Colonic mucosa (tissue), 4 donors: ENCODE measurements around the gene ZNF630. TPM values are rescaled to one million over a fixed set of nuclear protein-coding genes. Genes with fewer than 3 reads are reported as not detected.
"Not testable (repeated sequence)": the region's sequence is repeated elsewhere in the genome, so short reads cannot be mapped to it uniquely, and the experiment has no call there.

ENCODE experiments used
- DNase-seq: peaks from one replicate; pipeline ENCODE4 v3.0.0-alpha.2; 2020
- H3K27ac ChIP-seq: fragments of 200-600 bp; one replicate; pipeline ENCODE4 v1.8.0; 2021
- H3K27me3 ChIP-seq: fragments of 200-600 bp; one replicate; pipeline ENCODE4 v1.8.0; 2021
- H3K36me3 ChIP-seq: fragments of 200-600 bp; one replicate; pipeline ENCODE4 v1.8.0; 2021
- H3K4me1 ChIP-seq: fragments of 200-600 bp; one replicate; pipeline ENCODE4 v1.8.0; 2021; ENCODE audit warnings: mild to moderate bottlenecking
- H3K4me3 ChIP-seq: fragments of 200-600 bp; one replicate; pipeline ENCODE4 v1.8.0; 2021
- H3K9ac ChIP-seq, 2 donors: one replicate each; pipeline ENCODE4 v1.7.0; 2013; ENCODE audit warnings: control low read depth in 2 of 2, low read depth in 2 of 2, low read length in 2 of 2
- H3K9me3 ChIP-seq: fragments of 200-600 bp; one replicate; pipeline ENCODE4 v1.8.0; 2021
- CTCF ChIP-seq: fragments of 200-600 bp; IDR thresholded peaks from one replicate; pipeline ENCODE4 v1.8.0; 2022; ENCODE audit warnings: antibody characterized with exemption, mild to moderate bottlenecking
- intact Hi-C: fragments of 100-400 bp; cut with DNase I; formaldehyde crosslinking; loops from one replicate; pipeline ENCODE4 v1.14.1; 2022
- total RNA-seq, 2 donors: library from RNA; stranded (reverse); fragmentation: NEBNext Ultra II Directional in 1 of 2; extraction: Animal tissue kit (Norgen Biotek cat#: 25700) in 1 of 2; gene quantifications; one replicate each; pipeline ENCODE4 v1.2.1, GENCODE V29; 2021
- donor health status: healthy.
- donor health status: DM: no; HTN: no; CAD: no.
- donor health status: DM: no; HTN: no; CAD: no.

ZNF630 gene
- total RNA-seq, 2 donors from 2014 or later: 2.6 to 2.8 TPM

GRCh38 chrX:48045410-48046311 is 25.8 kb downstream of the ZNF630 start:
- Histone ChIP-seq H3K4me1 (no peaks in the 10 kb centered on the region), H3K27ac (no peak overlapping the region), H3K9ac (no peak overlapping the region), H3K27me3 (no peaks in the 10 kb centered on the region), H3K4me3 (no peak overlapping the region), H3K36me3 (no peaks in the 10 kb centered on the region), H3K9me3 (no peaks in the 10 kb centered on the region)
- DNase-seq: peak; percentile 32
- intact Hi-C loops: no loop called here
- TF ChIP-seq CTCF: no peak

- H3K36me3 ChIP-seq: no peaks in the 10 kb centered on the region
- H3K27ac ChIP-seq: no peak overlapping the region
- intact Hi-C loops: no loop called here
- no peak overlapping the region for H3K4me3 ChIP-seq
- no peak for DNase-seq
- no peaks in the 10 kb centered on the region for H3K4me1 ChIP-seq
- H3K9me3 ChIP-seq: no peaks in the 10 kb centered on the region
- H3K9ac ChIP-seq: no peak overlapping the region
- no peaks in the 10 kb centered on the region for H3K27me3 ChIP-seq
- no peak for TF ChIP-seq CTCF
Observed at GRCh38 chrX:48043056-48043455, 28.4 kb downstream of the ZNF630 start.

- Histone ChIP-seq H3K27ac (no peak overlapping the region), H3K4me3 (no peak overlapping the region), H3K9ac (no peak overlapping the region), H3K4me1 (no peaks in the 10 kb centered on the region), H3K9me3 (no peaks in the 10 kb centered on the region), H3K36me3 (no peaks in the 10 kb centered on the region), H3K27me3 (no peaks in the 10 kb centered on the region)
- intact Hi-C loops: no loop called here
- no peak for TF ChIP-seq CTCF
- DNase-seq: no peak
Observed at GRCh38 chrX:48035891-48036290, 35.5 kb downstream of the ZNF630 start.

- H3K9me3 ChIP-seq, DNase-seq, H3K27ac ChIP-seq, H3K9ac ChIP-seq, H3K27me3 ChIP-seq, intact Hi-C loops, H3K4me1 ChIP-seq, H3K4me3 ChIP-seq, H3K36me3 ChIP-seq: not testable (repeated sequence)
Observed at GRCh38 chrX:48030641-48031173, 40.7 kb downstream of the ZNF630 start.

GRCh38 chrX:48030237-48030636 is 41.2 kb downstream of the ZNF630 start:
- DNase-seq: no peak
- H3K4me1 ChIP-seq: no peaks in the 10 kb centered on the region
- no peaks in the 10 kb centered on the region for H3K36me3 ChIP-seq
- intact Hi-C loops: no loop called here
- H3K27ac ChIP-seq: no peak overlapping the region
- H3K4me3 ChIP-seq: no peak overlapping the region
- no peak for TF ChIP-seq CTCF
- H3K27me3 ChIP-seq: no peaks in the 10 kb centered on the region
- no peak overlapping the region for H3K9ac ChIP-seq
- H3K9me3 ChIP-seq: no peaks in the 10 kb centered on the region

- no peak for TF ChIP-seq CTCF
- H3K9me3 ChIP-seq: no peaks in the 10 kb centered on the region
- H3K27ac ChIP-seq: no peak overlapping the region
- no peaks in the 10 kb centered on the region for H3K36me3 ChIP-seq
- DNase-seq: no peak
- intact Hi-C loops: no loop called here
- H3K9ac ChIP-seq: no peak overlapping the region
- H3K4me1 ChIP-seq: no peaks in the 10 kb centered on the region
- H3K27me3 ChIP-seq: no peaks in the 10 kb centered on the region
- H3K4me3 ChIP-seq: no peak overlapping the region
Observed at GRCh38 chrX:48028091-48028490, 43.3 kb downstream of the ZNF630 start.

- intact Hi-C loops, DNase-seq, H3K4me3 ChIP-seq: not testable (repeated sequence)
Observed at GRCh38 chrX:48027545-48027944, 43.9 kb downstream of the ZNF630 start.

More at GRCh38 chrX:48027545-48027944, 43.9 kb downstream of the ZNF630 start:
- not testable (repeated sequence) for H3K27me3 ChIP-seq, H3K4me1 ChIP-seq, H3K36me3 ChIP-seq, H3K27ac ChIP-seq, H3K9me3 ChIP-seq, H3K9ac ChIP-seq
